ENCODE results near the gene SFMBT1. TPM values are rescaled to one million over a fixed set of nuclear protein-coding genes. Genes with fewer than 3 reads are reported as not detected.

SFMBT1 gene
- total and polyA plus RNA-seq, 2 of the 8 experiments (the other 6 are each of a cell fraction or from before 2014, with no cell fraction given) = 8.1 to 16.8 TPM

- Histone ChIP-seq H2AK5ac (ENCODE audit: low read depth, low read length) (no peak overlapping the region), H3K23me2 (ENCODE audit: low read depth, low read length) (no peaks in the 10 kb centered on the region), H3K36me3 (ENCODE audit: control insufficient read depth in 2 of 4, insufficient read depth in 4 of 4, low read length in 3 of 4) (peaks cover 0 to 4% (median 0%) of the 10 kb centered on the region in 4 experiments; a peak in 2 of 8 replicates), H3K14ac (ENCODE audit: insufficient read length) (no peak overlapping the region), H4K8ac (ENCODE audit: extremely low read depth, insufficient read depth, low read length) (no peak overlapping the region), H3K79me2 (ENCODE audit: control insufficient read depth in 1 of 2, insufficient read depth in 2 of 2, low read length in 2 of 2) (no peaks in the 10 kb centered on the region), H3K27me3 (replicated peaks in 1 of 4; ENCODE audit: control insufficient read depth in 3 of 4, extremely low read depth in 1 of 4, insufficient read depth in 3 of 4, low read length in 3 of 4) (no peaks in the 10 kb centered on the region), H3K18ac (ENCODE audit: extremely low read depth, low read length) (no peak overlapping the region), H3K79me1 (ENCODE audit: low read depth, low read length) (no peaks in the 10 kb centered on the region), H2BK120ac (replicated peaks; ENCODE audit: low read depth, low read length) (no peak overlapping the region), H3K4me1 (replicated peaks in 1 of 4; ENCODE audit: control insufficient read depth in 3 of 4, insufficient read depth in 4 of 4, low read length in 3 of 4) (no peaks in the 10 kb centered on the region), H3K23ac (ENCODE audit: insufficient read length) (no peak overlapping the region), H2AFZ (ENCODE audit: low read length) (no peak overlapping the region), H2BK20ac (ENCODE audit: low read length) (no peak overlapping the region), H3K4me2 (ENCODE audit: insufficient read depth in 1 of 2, low read depth in 2 of 2, low read length in 2 of 2) (no peak overlapping the region), H2BK5ac (ENCODE audit: low read depth, low read length) (no peak overlapping the region), H2BK12ac (ENCODE audit: low read depth, low read length) (no peak overlapping the region), H2BK15ac (ENCODE audit: low read length) (no peak overlapping the region), H3K9me3 (ENCODE audit: insufficient read depth in 2 of 2, low read depth in 1 of 2, low read length in 1 of 2) (no peaks in the 10 kb centered on the region), H3K56ac (replicated peaks; ENCODE audit: insufficient read length, low read depth, low read length) (no peak overlapping the region), H3K9ac (replicated peaks in 1 of 4; ENCODE audit: extremely low read depth in 1 of 4, low read depth in 3 of 4, low read length in 3 of 4) (no peak overlapping the region), H3K27ac (ENCODE audit: low read depth, low read length) (no peak overlapping the region), H4K5ac (ENCODE audit: insufficient read length, low read depth, low read length) (no peak overlapping the region), H4K91ac (replicated peaks; ENCODE audit: insufficient read length, low read length) (no peak overlapping the region), H3K4ac (replicated peaks; ENCODE audit: insufficient read length, low read depth, low read length) (no peak overlapping the region), H4K20me1 (replicated peaks in 1 of 2; ENCODE audit: control insufficient read depth in 1 of 2, insufficient read depth in 2 of 2, low read length in 2 of 2) (no peaks in the 10 kb centered on the region), H3K4me3 (ENCODE audit: extremely low read depth in 1 of 4, insufficient read depth in 2 of 4, low read depth in 3 of 4, low read length in 4 of 4) (no peak overlapping the region)
- TF ChIP-seq SIX5 (IDR thresholded peaks at IDR 0.05; ENCODE audit: low read depth, low read length) (no peak), FOSL1 (IDR thresholded peaks at IDR 0.05; ENCODE audit: insufficient read depth, low read depth, low read length) (no peak), TAF7 (optimal IDR thresholded peaks at IDR 0.05; ENCODE audit: borderline replicate concordance, low read depth, low read length) (no peak), ATF3 (IDR thresholded peaks at IDR 0.05; ENCODE audit: insufficient read depth, low read depth, low read length) (no peak), HDAC2 (IDR thresholded peaks at IDR 0.05; ENCODE audit: borderline replicate concordance in 1 of 2, low read depth in 2 of 2, low read length in 2 of 2) (no peak), JUND (IDR thresholded peaks at IDR 0.05; ENCODE audit: low read length) (no peak), TCF12 (IDR thresholded peaks at IDR 0.05; ENCODE audit: low read depth, low read length) (no peak), ASH2L (IDR thresholded peaks at IDR 0.05; ENCODE audit: low read length) (no peak), SP2 (IDR thresholded peaks at IDR 0.05; ENCODE audit: low read length) (no peak), MAFK (IDR thresholded peaks at IDR 0.05; ENCODE audit: low read depth, low read length) (no peak), BACH1 (IDR thresholded peaks at IDR 0.05; ENCODE audit: low read length) (no peak)
- WGBS, 2 experiments (ENCODE audit: extremely low coverage in 1 of 2, insufficient coverage in 1 of 2, insufficient read length in 1 of 2, insufficient replicate concordance in 2 of 2, low coverage in 1 of 2, low lambda C conversion rate in 2 of 2, missing lambda C conversion rate in 1 of 2) = 74% methylated on average over 2 of the region's 2 CpGs; no CpG with 5 or more reads in 1 of the 2 experiments
- ChIA-PET POLR2A (ENCODE audit: partially characterized antibody) (no interaction called here), CTCF (ENCODE audit: partially characterized antibody) (interaction anchor here (0.8 to 2.0 kb wide), 16 partner anchors 10 to 297 kb away, joined by 3 to 7 read pairs (median 3); no protein-coding TSS in a partner anchor)
- FAIRE-seq = no peak
- no peak for DNase-seq (ENCODE audit: low read depth in 1 of 2, low spot score in 2 of 2)
These were observed 114.0 kb downstream of the SFMBT1 start for GRCh38 chr3:52931889-52932288.
